ENCODE results near the gene DPT. TPM values are rescaled to one million over a fixed set of nuclear protein-coding genes. Genes with fewer than 3 reads are reported as not detected.
A peak's percentile ranks its signal among the peaks of the same experiment; 100 is the strongest.

Gene DPT
- polyA plus RNA-seq, 1 of the 3 experiments (the other 2 are of a cell fraction): 0.05 TPM

GRCh38 chr1:168725060-168725459 is 3.9 kb downstream of the DPT start:
- no peaks in the 10 kb centered on the region for H3K9me3 ChIP-seq
- 88% methylated on average over 2 of the region's 2 CpGs for WGBS (ENCODE audit: low lambda C conversion rate)
- POLR2A ChIA-PET: no interaction called here

DNA sequence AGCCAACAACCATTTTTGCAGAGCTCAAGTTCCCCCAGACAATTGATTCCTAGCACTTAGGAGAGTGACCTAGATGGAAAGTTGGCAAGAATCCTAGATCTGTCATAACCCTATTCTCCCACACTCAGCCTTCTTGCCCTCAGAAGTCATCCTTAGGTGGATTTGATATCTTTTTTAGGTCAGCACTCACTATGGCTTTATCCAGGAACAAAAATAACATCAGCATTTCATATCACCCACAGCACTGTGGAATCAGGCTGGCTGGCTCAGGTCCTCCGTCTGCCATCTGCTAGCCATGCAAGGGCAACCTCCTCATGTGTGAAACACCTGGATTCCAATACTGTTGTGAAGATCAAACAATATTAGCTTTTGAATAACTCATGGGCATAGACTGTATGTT is 6.0 kb downstream of the DPT start:
- Histone ChIP-seq H3F3A (replicated peaks; ENCODE audit: insufficient read depth) (no peaks in the 10 kb centered on the region), H3K9me3 (no peaks in the 10 kb centered on the region), H3K27me3 (ENCODE audit: insufficient read depth) (no peaks in the 10 kb centered on the region), H3K79me2 (ENCODE audit: insufficient read depth) (no peaks in the 10 kb centered on the region), H3K4me1 (ENCODE audit: control insufficient read depth in 1 of 2, insufficient read depth in 2 of 2, low read depth in 1 of 2, low read length in 1 of 2) (peaks cover 0 to 44% of the 10 kb centered on the region in 2 experiments; a peak in 2 of 4 replicates), H4K20me1 (ENCODE audit: insufficient read depth) (no peaks in the 10 kb centered on the region), H3K9me2 (no peaks in the 10 kb centered on the region), H3K4me2 (no peak overlapping the region), H3K36me3 (replicated peaks in 1 of 2; ENCODE audit: control insufficient read depth in 1 of 2, insufficient read depth in 2 of 2, low read length in 1 of 2) (no peaks in the 10 kb centered on the region), H2AFZ (ENCODE audit: low read depth) (no peak overlapping the region), H3K9ac (no peak overlapping the region), H3K4me3 (ENCODE audit: low read depth in 2 of 2, low read length in 1 of 2) (no peak overlapping the region), H3K27ac (ENCODE audit: low read depth in 2 of 2, low read length in 1 of 2) (peak overlapping the region in 1 of 2 experiments; percentile 1; a peak in 1 of 4 replicates)
- ChIA-PET POLR2A (no interaction called here), CTCF (no interaction called here)
- WGBS (ENCODE audit: low lambda C conversion rate): 82% methylated on average over 1 of the region's 1 CpG
- DNase-seq: no peak
- TF ChIP-seq TEAD4 (IDR thresholded peaks at IDR 0.05; ENCODE audit: borderline replicate concordance, insufficient read depth): no peak
- TF ChIP-seq JUND (IDR thresholded peaks at IDR 0.05): no peak
- TF ChIP-seq GABPA (IDR thresholded peaks at IDR 0.05; ENCODE audit: low read depth): no peak
- 0 out of 2 replicates have a peak, but pooled peaks have one; percentile 6 for TF ChIP-seq TCF12 (IDR thresholded peaks at IDR 0.05)
- no peak for TF ChIP-seq SMC3 (IDR thresholded peaks at IDR 0.05; ENCODE audit: low read depth, low read length)

More at GRCh38 chr1:168725060-168725459, 3.9 kb downstream of the DPT start:
- Histone ChIP-seq H3K4me2 (no peak overlapping the region), H3F3A (replicated peaks; ENCODE audit: insufficient read depth) (no peaks in the 10 kb centered on the region), H2AFZ (ENCODE audit: low read depth) (no peak overlapping the region), H3K27me3 (ENCODE audit: insufficient read depth) (no peaks in the 10 kb centered on the region), H4K20me1 (ENCODE audit: insufficient read depth) (no peaks in the 10 kb centered on the region), H3K79me2 (ENCODE audit: insufficient read depth) (no peaks in the 10 kb centered on the region), H3K4me1 (ENCODE audit: control insufficient read depth in 1 of 2, insufficient read depth in 2 of 2, low read depth in 1 of 2, low read length in 1 of 2) (peaks cover 0 to 53% of the 10 kb centered on the region in 2 experiments; a peak in 2 of 4 replicates), H3K36me3 (replicated peaks in 1 of 2; ENCODE audit: control insufficient read depth in 1 of 2, insufficient read depth in 2 of 2, low read length in 1 of 2) (no peaks in the 10 kb centered on the region), H3K9me2 (no peaks in the 10 kb centered on the region), H3K27ac (ENCODE audit: low read depth in 2 of 2, low read length in 1 of 2) (no peak overlapping the region), H3K9ac (no peak overlapping the region), H3K4me3 (ENCODE audit: low read depth in 2 of 2, low read length in 1 of 2) (no peak overlapping the region)
- DNase-seq: no peak
- no peak for TF ChIP-seq CHD2 (IDR thresholded peaks at IDR 0.05; ENCODE audit: low read length, partially characterized antibody)
- no peak for TF ChIP-seq RFX5 (IDR thresholded peaks at IDR 0.05; ENCODE audit: low read length)
- no peak for TF ChIP-seq GABPA (IDR thresholded peaks at IDR 0.05; ENCODE audit: low read depth)
- TF ChIP-seq, protein P1, sequence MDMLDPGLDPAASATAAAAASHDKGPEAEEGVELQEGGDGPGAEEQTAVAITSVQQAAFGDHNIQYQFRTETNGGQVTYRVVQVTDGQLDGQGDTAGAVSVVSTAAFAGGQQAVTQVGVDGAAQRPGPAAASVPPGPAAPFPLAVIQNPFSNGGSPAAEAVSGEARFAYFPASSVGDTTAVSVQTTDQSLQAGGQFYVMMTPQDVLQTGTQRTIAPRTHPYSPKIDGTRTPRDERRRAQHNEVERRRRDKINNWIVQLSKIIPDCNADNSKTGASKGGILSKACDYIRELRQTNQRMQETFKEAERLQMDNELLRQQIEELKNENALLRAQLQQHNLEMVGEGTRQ (IDR thresholded peaks at IDR 0.05; ENCODE audit: borderline replicate concordance, low read depth, low read length): no peak
- TF ChIP-seq, protein P2, sequence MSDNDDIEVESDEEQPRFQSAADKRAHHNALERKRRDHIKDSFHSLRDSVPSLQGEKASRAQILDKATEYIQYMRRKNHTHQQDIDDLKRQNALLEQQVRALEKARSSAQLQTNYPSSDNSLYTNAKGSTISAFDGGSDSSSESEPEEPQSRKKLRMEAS (IDR thresholded peaks at IDR 0.05; ENCODE audit: low read depth): no peak
- TF ChIP-seq ELF1 (IDR thresholded peaks at IDR 0.05): no peak
- TF ChIP-seq RXRA (IDR thresholded peaks at IDR 0.05; ENCODE audit: borderline replicate concordance, low read depth): no peak
- TF ChIP-seq YY1 (IDR thresholded peaks at IDR 0.05; ENCODE audit: low read depth): no peak
- TF ChIP-seq MEF2A (IDR thresholded peaks at IDR 0.05; ENCODE audit: borderline replicate concordance, low read depth): no peak
- TF ChIP-seq FOSL2 (IDR thresholded peaks at IDR 0.05; ENCODE audit: borderline replicate concordance, low read depth): no peak
- TF ChIP-seq, protein P3, sequence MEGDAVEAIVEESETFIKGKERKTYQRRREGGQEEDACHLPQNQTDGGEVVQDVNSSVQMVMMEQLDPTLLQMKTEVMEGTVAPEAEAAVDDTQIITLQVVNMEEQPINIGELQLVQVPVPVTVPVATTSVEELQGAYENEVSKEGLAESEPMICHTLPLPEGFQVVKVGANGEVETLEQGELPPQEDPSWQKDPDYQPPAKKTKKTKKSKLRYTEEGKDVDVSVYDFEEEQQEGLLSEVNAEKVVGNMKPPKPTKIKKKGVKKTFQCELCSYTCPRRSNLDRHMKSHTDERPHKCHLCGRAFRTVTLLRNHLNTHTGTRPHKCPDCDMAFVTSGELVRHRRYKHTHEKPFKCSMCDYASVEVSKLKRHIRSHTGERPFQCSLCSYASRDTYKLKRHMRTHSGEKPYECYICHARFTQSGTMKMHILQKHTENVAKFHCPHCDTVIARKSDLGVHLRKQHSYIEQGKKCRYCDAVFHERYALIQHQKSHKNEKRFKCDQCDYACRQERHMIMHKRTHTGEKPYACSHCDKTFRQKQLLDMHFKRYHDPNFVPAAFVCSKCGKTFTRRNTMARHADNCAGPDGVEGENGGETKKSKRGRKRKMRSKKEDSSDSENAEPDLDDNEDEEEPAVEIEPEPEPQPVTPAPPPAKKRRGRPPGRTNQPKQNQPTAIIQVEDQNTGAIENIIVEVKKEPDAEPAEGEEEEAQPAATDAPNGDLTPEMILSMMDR (IDR thresholded peaks at IDR 0.05): no peak
- TF ChIP-seq, protein P4, sequence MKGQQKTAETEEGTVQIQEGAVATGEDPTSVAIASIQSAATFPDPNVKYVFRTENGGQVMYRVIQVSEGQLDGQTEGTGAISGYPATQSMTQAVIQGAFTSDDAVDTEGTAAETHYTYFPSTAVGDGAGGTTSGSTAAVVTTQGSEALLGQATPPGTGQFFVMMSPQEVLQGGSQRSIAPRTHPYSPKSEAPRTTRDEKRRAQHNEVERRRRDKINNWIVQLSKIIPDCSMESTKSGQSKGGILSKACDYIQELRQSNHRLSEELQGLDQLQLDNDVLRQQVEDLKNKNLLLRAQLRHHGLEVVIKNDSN (IDR thresholded peaks at IDR 0.05; ENCODE audit: borderline replicate concordance, low read depth): no peak
- no peak for TF ChIP-seq RCOR1 (IDR thresholded peaks at IDR 0.05; ENCODE audit: low read length)
- TF ChIP-seq TAF1 (IDR thresholded peaks at IDR 0.05; ENCODE audit: borderline replicate concordance, low read depth, low read length): no peak
- TF ChIP-seq SMC3 (IDR thresholded peaks at IDR 0.05; ENCODE audit: low read depth, low read length): no peak
- TF ChIP-seq MXI1 (IDR thresholded peaks at IDR 0.05; ENCODE audit: low read depth, low read length): no peak
- CTCF ChIA-PET: no interaction called here

Data from SK-N-SH (cell line).